A673 (cell line): ENCODE data around the gene DTYMK. TPM values are rescaled to one million over a fixed set of nuclear protein-coding genes. Genes with fewer than 3 reads are reported as not detected.

Source experiments
- BruUV-seq: library from RNA; stranded (reverse); fragments of 400-500 nt; replicated peaks from 2 replicates; lab custom pipeline; 2021; lab: Mats Ljungman, UMichigan
- CTCF ChIA-PET: fragments of 300-600 bp; sonication (Branson Sonifier 250); formaldehyde crosslinking; loops from one replicate; lab custom pipeline; 2022; ENCODE audit warnings: antibody characterized with exemption; lab: Charles Lee
- POLR2A ChIA-PET: fragments of 300-600 bp; sonication (Branson Sonifier 250); formaldehyde crosslinking; loops from one replicate; lab custom pipeline; 2022; ENCODE audit warnings: antibody characterized with exemption; ENCODE audit not compliant: low non-redundant PET; lab: Charles Lee
- DNase-seq: peaks from one replicate; pipeline ENCODE4 v3.0.0-alpha.2; 2015; ENCODE audit warnings: low spot score
- H3K27ac ChIP-seq: fragments of 200-600 bp; sonication (generic); 2 replicates; pipeline ENCODE4 v1.5.1; 2016; ENCODE audit warnings: mixed run types, low read depth, mild to moderate bottlenecking, mixed read lengths, antibody characterized with exemption, low read length; ENCODE audit not compliant: poor library complexity, severe bottlenecking
- H3K27me3 ChIP-seq: fragments of 200-600 bp; sonication (generic); replicated peaks from 2 replicates; pipeline ENCODE4 v1.6.1; 2017; ENCODE audit warnings: mixed run types, low read depth, mild to moderate bottlenecking, mixed read lengths, antibody characterized with exemption, low read length; ENCODE audit not compliant: insufficient read depth, poor library complexity
- H3K36me3 ChIP-seq: fragments of 200-600 bp; sonication (generic); 2 replicates; pipeline ENCODE4 v1.6.1; 2016; ENCODE audit warnings: mixed run types, mild to moderate bottlenecking, mixed read lengths, antibody characterized with exemption, low read length; ENCODE audit not compliant: insufficient read depth, poor library complexity, severe bottlenecking
- H3K4me1 ChIP-seq: fragments of 200-600 bp; sonication (generic); 2 replicates; pipeline ENCODE4 v1.6.1; 2017; ENCODE audit warnings: mixed run types, mild to moderate bottlenecking, mixed read lengths, antibody characterized with exemption, low read length; ENCODE audit not compliant: insufficient read depth, poor library complexity, severe bottlenecking
- H3K4me3 ChIP-seq: fragments of 200-600 bp; sonication (generic); 2 replicates; pipeline ENCODE4 v1.5.1; 2016; ENCODE audit warnings: low read depth, mixed run types, mild to moderate bottlenecking, mixed read lengths, low read length; ENCODE audit not compliant: poor library complexity, severe bottlenecking
- H3K9me3 ChIP-seq: fragments of 200-600 bp; sonication (generic); 2 replicates; pipeline ENCODE4 v1.6.1; 2016; ENCODE audit warnings: mixed run types, low read depth, mild to moderate bottlenecking, mixed read lengths, antibody characterized with exemption, low read length; ENCODE audit not compliant: poor library complexity, severe bottlenecking
- EZH2 ChIP-seq: fragments of 200-600 bp; sonication (generic); IDR thresholded peaks from 2 replicates; pipeline ENCODE4 v1.6.1; 2017; ENCODE audit warnings: borderline replicate concordance, low read depth, mild to moderate bottlenecking, mixed read lengths, antibody characterized with exemption, low read length; ENCODE audit not compliant: poor library complexity, severe bottlenecking
- intact Hi-C: fragments of 100-400 bp; cut with micrococcal nuclease; formaldehyde crosslinking; loops from one replicate; pipeline ENCODE4 v1.10.0; 2022; ENCODE audit not compliant: unreplicated experiment
- total RNA-seq: library from RNA; stranded (reverse); gene quantifications from 2 replicates; pipeline ENCODE4 v1.2.3, GENCODE V29; 2021
- TF ChIP-seq, protein P1 (sequence below): fragments of 300-800, 200-600 bp; sonication (generic); conservative IDR thresholded peaks from 2 replicates; pipeline ENCODE4 v1.5.1; 2017; ENCODE audit warnings: low read depth, mild to moderate bottlenecking, antibody characterized with exemption, low read length, moderate library complexity, mixed read lengths

Gene DTYMK
- total RNA-seq, 1 experiment from 2014 or later, result 139 TPM

DNA sequence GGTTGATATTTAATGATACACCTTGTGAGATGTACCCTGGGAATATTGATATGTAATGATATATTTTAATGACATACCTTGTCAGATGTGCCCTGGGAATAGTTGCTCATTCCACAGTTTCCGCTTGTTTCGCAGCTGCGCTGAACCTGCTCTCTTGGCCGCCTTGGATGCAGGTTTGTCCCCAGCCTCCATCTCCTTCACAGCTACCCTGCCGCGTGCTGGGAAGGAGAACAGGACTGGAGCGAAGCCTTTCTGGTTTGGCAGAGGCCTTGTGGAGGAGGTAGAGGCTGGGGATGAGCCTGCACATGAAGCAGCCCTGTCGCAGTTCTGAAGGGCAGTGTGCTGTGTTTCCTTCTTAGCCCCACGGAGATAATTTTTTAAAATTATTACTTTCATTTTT, 34.5 kb downstream of the DTYMK start:
- no TSS peak for BruUV-seq
- no peak overlapping the region for H3K27ac ChIP-seq
- ChIA-PET CTCF (no interaction called here), POLR2A (no interaction called here)
- no peaks in the 10 kb centered on the region for H3K27me3 ChIP-seq
- intact Hi-C loops, result no loop called here
- DNase-seq, result no peak
- H3K4me1 ChIP-seq, result no peaks in the 10 kb centered on the region
- H3K4me3 ChIP-seq, result no peak overlapping the region
- no peaks in the 10 kb centered on the region for H3K9me3 ChIP-seq
- H3K36me3 ChIP-seq, result peaks cover 44% of the 10 kb centered on the region
- TF ChIP-seq EZH2, result no peak
- TF ChIP-seq, protein P1, sequence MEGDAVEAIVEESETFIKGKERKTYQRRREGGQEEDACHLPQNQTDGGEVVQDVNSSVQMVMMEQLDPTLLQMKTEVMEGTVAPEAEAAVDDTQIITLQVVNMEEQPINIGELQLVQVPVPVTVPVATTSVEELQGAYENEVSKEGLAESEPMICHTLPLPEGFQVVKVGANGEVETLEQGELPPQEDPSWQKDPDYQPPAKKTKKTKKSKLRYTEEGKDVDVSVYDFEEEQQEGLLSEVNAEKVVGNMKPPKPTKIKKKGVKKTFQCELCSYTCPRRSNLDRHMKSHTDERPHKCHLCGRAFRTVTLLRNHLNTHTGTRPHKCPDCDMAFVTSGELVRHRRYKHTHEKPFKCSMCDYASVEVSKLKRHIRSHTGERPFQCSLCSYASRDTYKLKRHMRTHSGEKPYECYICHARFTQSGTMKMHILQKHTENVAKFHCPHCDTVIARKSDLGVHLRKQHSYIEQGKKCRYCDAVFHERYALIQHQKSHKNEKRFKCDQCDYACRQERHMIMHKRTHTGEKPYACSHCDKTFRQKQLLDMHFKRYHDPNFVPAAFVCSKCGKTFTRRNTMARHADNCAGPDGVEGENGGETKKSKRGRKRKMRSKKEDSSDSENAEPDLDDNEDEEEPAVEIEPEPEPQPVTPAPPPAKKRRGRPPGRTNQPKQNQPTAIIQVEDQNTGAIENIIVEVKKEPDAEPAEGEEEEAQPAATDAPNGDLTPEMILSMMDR, result no peak

- no peaks in the 10 kb centered on the region for H3K9me3 ChIP-seq
- H3K4me3 ChIP-seq, result no peak overlapping the region
- H3K36me3 ChIP-seq, result peaks cover 31% of the 10 kb centered on the region
- DNase-seq, result no peak
- H3K27me3 ChIP-seq, result no peaks in the 10 kb centered on the region
- intact Hi-C loops, result no loop called here
- BruUV-seq, result no TSS peak
- no peak overlapping the region for H3K27ac ChIP-seq
- H3K4me1 ChIP-seq, result no peaks in the 10 kb centered on the region
- POLR2A ChIA-PET, result no interaction called here
- CTCF ChIA-PET, result no interaction called here
- no peak for TF ChIP-seq EZH2
- TF ChIP-seq, protein P1, result no peak
These were observed 36.7 kb downstream of the DTYMK start for GRCh38 chr2:241649927-241650326.

DNA sequence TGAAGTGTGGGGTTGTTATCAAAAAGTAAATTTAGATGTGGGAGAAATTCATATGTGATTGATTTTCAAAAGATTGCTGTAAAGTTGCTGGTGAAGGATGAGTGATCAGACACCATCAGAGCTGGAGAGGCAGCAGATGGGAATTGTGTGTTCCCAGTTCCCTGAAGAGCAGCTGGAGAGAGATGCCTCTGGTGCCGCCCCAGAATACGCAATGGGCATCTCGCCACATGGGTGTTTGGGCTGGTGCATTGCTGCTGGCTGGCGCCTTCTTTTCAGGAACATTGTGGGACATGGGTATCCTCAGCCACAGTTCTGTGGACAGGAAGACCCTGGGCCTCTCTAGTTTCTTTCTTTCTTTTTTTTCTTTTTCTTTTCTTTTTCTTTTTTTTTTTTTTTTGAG, 37.2 kb downstream of the DTYMK start:
- no TSS peak for BruUV-seq
- intact Hi-C loops, result no loop called here
- no peaks in the 10 kb centered on the region for H3K27me3 ChIP-seq
- no peak overlapping the region for H3K27ac ChIP-seq
- peaks cover 25% of the 10 kb centered on the region for H3K36me3 ChIP-seq
- ChIA-PET POLR2A (no interaction called here), CTCF (no interaction called here)
- TF ChIP-seq EZH2, result no peak
- TF ChIP-seq, protein P1, result no peak
- no peaks in the 10 kb centered on the region for H3K4me1 ChIP-seq
- H3K4me3 ChIP-seq, result no peak overlapping the region
- no peaks in the 10 kb centered on the region for H3K9me3 ChIP-seq
- no peak for DNase-seq
